Endothelial cell (in vitro differentiated cells): Measurements from ENCODE around the gene ZNF423. TPM values are rescaled to one million over a fixed set of nuclear protein-coding genes. Genes with fewer than 3 reads are reported as not detected.

Experiments
- DNase-seq: peaks from one replicate; pipeline ENCODE4 v3.0.0; 2021; ENCODE audit warnings: low spot score
- H3K27ac Mint-ChIP-seq: one replicate; pipeline ENCODE4 v1.8.0; 2021; ENCODE audit warnings: mixed read lengths, inconsistent platforms; ENCODE audit not compliant: unreplicated experiment
- H3K27me3 Mint-ChIP-seq: one replicate; pipeline ENCODE4 v1.8.0; 2021; ENCODE audit warnings: mild to moderate bottlenecking, moderate library complexity, mixed read lengths, inconsistent platforms; ENCODE audit not compliant: unreplicated experiment
- H3K36me3 Mint-ChIP-seq: one replicate; pipeline ENCODE4 v1.8.0; 2021; ENCODE audit warnings: mild to moderate bottlenecking, low read depth, mixed read lengths, inconsistent platforms; ENCODE audit not compliant: unreplicated experiment
- H3K4me1 Mint-ChIP-seq: one replicate; pipeline ENCODE4 v1.8.0; 2021; ENCODE audit warnings: mild to moderate bottlenecking, mixed read lengths, inconsistent platforms; ENCODE audit not compliant: unreplicated experiment
- H3K4me3 Mint-ChIP-seq: one replicate; pipeline ENCODE4 v1.8.0; 2021; ENCODE audit warnings: mild to moderate bottlenecking, mixed read lengths, inconsistent platforms; ENCODE audit not compliant: unreplicated experiment
- H3K9me3 Mint-ChIP-seq: one replicate; pipeline ENCODE4 v1.8.0; 2021; ENCODE audit warnings: mixed read lengths, inconsistent platforms; ENCODE audit not compliant: unreplicated experiment
- CTCF ChIP-seq: fragments of 200-600 bp; sonication (generic); IDR thresholded peaks from one replicate; pipeline ENCODE4 v1.5.0; 2021; ENCODE audit warnings: antibody characterized with exemption; ENCODE audit not compliant: unreplicated experiment
- total RNA-seq: library from RNA; stranded (reverse); fragmentation: NEBNext Ultra II Directional; extraction: Animal tissue kit (Norgen Biotek cat#: 25700); gene quantifications from one replicate; pipeline ENCODE4 v1.2.1, GENCODE V29; 2021; ENCODE audit not compliant: unreplicated experiment

The ZNF423 gene
- total RNA-seq, 1 donor from 2014 or later: 44.8 TPM

- peaks cover 3% of the 10 kb centered on the region for H3K36me3 Mint-ChIP-seq
- DNase-seq: no peak
- H3K27me3 Mint-ChIP-seq: peaks cover 6% of the 10 kb centered on the region
- no peak for TF ChIP-seq CTCF
- no peak overlapping the region for H3K4me3 Mint-ChIP-seq
- H3K27ac Mint-ChIP-seq: no peak overlapping the region
- H3K9me3 Mint-ChIP-seq: no peaks in the 10 kb centered on the region
- H3K4me1 Mint-ChIP-seq: peaks cover 34% of the 10 kb centered on the region
Measured at GRCh38 chr16:49578435-49579024, 277.4 kb downstream of the ZNF423 start.

- Mint-ChIP-seq H3K4me3 (no peak overlapping the region), H3K27ac (no peak overlapping the region), H3K36me3 (peaks cover 3% of the 10 kb centered on the region), H3K4me1 (peaks cover 33% of the 10 kb centered on the region), H3K27me3 (peaks cover 8% of the 10 kb centered on the region), H3K9me3 (no peaks in the 10 kb centered on the region)
- DNase-seq: no peak
- no peak for TF ChIP-seq CTCF
Measured at GRCh38 chr16:49578018-49578417, 277.9 kb downstream of the ZNF423 start.

DNA sequence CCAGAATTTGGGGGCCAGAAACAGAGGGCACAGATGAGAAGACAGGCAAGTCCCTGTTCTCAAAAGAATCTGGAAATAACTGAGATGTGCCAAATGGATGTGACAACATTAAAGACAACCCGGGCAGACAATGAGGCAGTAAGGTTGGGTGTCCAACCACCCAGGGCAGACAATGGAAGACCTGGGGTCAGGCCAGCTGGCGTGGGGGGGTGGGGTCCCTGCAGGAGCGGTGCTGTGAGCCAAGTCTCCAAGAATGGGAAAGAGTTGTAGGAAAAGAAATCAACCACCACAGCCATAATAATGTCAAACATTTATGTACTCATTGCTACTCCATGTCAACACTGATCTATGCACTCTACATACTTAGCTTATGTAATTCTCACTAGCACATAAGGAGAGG is 279.0 kb downstream of the ZNF423 start:
- TF ChIP-seq CTCF: no peak
- no peaks in the 10 kb centered on the region for H3K9me3 Mint-ChIP-seq
- H3K27me3 Mint-ChIP-seq: peaks cover 11% of the 10 kb centered on the region
- H3K36me3 Mint-ChIP-seq: peaks cover 13% of the 10 kb centered on the region
- H3K4me3 Mint-ChIP-seq: no peak overlapping the region
- peaks cover 22% of the 10 kb centered on the region for H3K4me1 Mint-ChIP-seq
- H3K27ac Mint-ChIP-seq: no peak overlapping the region
- DNase-seq: no peak

- Mint-ChIP-seq H3K4me3 (no peak overlapping the region), H3K9me3 (no peaks in the 10 kb centered on the region), H3K36me3 (peaks cover 15% of the 10 kb centered on the region), H3K27me3 (peaks cover 11% of the 10 kb centered on the region), H3K27ac (no peak overlapping the region), H3K4me1 (peaks cover 21% of the 10 kb centered on the region)
- no peak for DNase-seq
- TF ChIP-seq CTCF: no peak
Measured at GRCh38 chr16:49576173-49576494, 279.8 kb downstream of the ZNF423 start.

- Mint-ChIP-seq H3K4me1 (peaks cover 21% of the 10 kb centered on the region), H3K27ac (no peak overlapping the region), H3K27me3 (peaks cover 11% of the 10 kb centered on the region), H3K4me3 (no peak overlapping the region), H3K36me3 (peaks cover 15% of the 10 kb centered on the region), H3K9me3 (no peaks in the 10 kb centered on the region)
- no peak for TF ChIP-seq CTCF
- no peak for DNase-seq
Measured at GRCh38 chr16:49575346-49576172, 280.4 kb downstream of the ZNF423 start.
